Frontal cortex (tissue), 4 donors: ENCODE data around the gene RPL7A. TPM values are rescaled to one million over a fixed set of nuclear protein-coding genes. Genes with fewer than 3 reads are reported as not detected.
"Not testable (repeated sequence)": the region's sequence is repeated elsewhere in the genome, so short reads cannot be mapped to it uniquely, and the experiment has no call there.

Source experiments
- DNase-seq, 2 donors: peaks; one replicate each; pipeline ENCODE4 v3.0.0; 2012; ENCODE audit warnings: low spot score in 2 of 2
- FAIRE-seq: peaks from 2 replicates; lab custom pipeline; 2012; peaks lifted over from hg19 to GRCh38; lab: Jason Lieb, UNC
- total RNA-seq: library from RNA; depleted of rRNA; stranded (reverse); fragments of >200 nt; gene quantifications from one replicate; pipeline ENCODE4 v1.2.3, GENCODE V29; 2014
- donor health status: control.
- donor health status: control.
- donor health status: control.

The RPL7A gene
- total RNA-seq, 1 donor from 2014 or later, result 1,196 TPM

- FAIRE-seq, result not testable (repeated sequence)
These were observed 21.0 kb upstream of the RPL7A start for GRCh38 chr9:133327021-133327420.

GRCh38 chr9:133327834-133328484, 20.1 kb upstream of the RPL7A start:
- no peak for DNase-seq

More at GRCh38 chr9:133327021-133327420, 21.0 kb upstream of the RPL7A start:
- DNase-seq, result not testable (repeated sequence)

GRCh38 chr9:133329306-133330156, 18.5 kb upstream of the RPL7A start:
- not testable (repeated sequence) for FAIRE-seq, DNase-seq

More at GRCh38 chr9:133327834-133328484, 20.1 kb upstream of the RPL7A start:
- no peak for FAIRE-seq

- no peak for DNase-seq
- FAIRE-seq, result no peak
These were observed 16.8 kb upstream of the RPL7A start for GRCh38 chr9:133331221-133331620.

DNA sequence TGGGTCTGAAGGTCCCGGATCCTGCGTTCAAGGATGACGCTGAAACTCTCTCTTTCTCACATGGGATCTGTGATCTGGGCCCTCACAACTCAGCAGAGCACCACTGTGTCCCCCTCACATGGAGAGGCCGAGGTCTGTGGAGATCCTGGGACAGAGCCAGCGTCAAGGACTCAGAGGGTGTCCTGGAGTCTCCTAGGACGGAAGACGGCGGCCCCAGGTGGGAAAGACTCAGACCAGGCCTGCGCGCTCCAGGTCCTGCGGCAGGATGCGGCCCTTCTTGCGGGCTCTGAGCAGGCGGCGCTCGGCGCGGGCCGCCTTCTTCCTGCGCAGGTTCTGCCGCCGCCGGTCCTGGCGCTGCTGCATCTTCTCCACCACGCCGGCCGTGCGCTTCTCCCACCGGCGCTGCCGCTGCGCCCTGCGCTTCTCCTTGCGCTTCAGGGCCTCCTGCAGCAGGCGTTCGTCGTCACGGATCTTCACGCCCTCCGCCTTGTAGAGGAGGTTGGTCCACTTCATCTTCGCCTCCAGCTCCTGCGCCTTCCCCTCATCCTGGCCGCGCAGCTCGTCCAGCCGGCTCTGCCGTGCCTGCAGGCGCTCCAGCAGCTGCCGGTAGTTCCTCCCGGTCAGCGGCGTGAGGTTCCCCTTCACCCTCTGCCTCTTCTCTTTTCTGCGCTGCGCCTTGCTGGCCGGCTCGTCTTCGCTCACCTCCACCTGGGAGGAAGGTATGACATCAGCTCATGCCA, 16.2 kb upstream of the RPL7A start:
- FAIRE-seq, result no peak

GRCh38 chr9:133332381-133332730, 15.7 kb upstream of the RPL7A start:
- DNase-seq (no peak), FAIRE-seq (no peak)

More for the DNA sequence above, 16.2 kb upstream of the RPL7A start:
- DNase-seq, result no peak

DNA sequence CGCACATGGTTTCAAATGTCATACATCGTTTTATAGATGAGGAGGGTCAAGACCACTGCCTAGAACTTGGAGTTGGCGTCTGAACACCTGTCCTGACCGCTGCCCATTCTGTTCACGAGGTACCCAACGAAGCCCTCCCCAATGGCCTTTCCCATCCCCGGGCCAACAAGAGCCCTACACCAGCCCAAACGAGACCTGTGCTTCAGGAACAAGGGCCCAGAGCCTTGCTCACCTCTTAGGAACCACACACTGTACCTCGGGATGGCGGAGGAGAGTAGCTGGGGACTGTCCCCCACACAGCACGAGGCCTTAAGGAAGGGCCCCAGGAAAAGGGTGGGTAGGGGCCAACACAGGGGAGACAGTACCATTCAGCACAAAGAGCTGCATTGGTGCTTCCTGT, 15.0 kb upstream of the RPL7A start:
- DNase-seq, result no peak
- no peak for FAIRE-seq

DNA sequence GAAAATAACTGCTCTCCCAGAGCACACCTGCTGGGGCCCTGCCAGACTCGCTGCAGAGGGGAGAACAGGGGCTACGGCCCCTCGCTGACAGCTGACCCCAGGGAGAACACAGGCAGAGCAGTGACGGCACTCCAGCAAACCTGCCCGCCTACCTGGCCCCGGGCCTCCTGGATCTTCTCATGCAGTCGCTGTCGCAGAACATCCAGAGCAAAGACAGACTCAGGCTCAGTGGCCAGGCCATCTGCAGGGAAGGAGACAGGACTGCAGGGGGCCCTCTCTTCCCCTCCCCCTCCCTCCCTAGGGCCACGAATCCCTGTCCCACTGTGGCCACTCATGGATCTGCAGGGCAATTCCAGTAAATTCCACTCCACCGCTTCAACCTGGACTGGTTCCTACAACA, 14.5 kb upstream of the RPL7A start:
- FAIRE-seq, result no peak
- no peak for DNase-seq

- no peak for DNase-seq
- FAIRE-seq, result no peak
These were observed 13.9 kb upstream of the RPL7A start for GRCh38 chr9:133334161-133334560.

DNA sequence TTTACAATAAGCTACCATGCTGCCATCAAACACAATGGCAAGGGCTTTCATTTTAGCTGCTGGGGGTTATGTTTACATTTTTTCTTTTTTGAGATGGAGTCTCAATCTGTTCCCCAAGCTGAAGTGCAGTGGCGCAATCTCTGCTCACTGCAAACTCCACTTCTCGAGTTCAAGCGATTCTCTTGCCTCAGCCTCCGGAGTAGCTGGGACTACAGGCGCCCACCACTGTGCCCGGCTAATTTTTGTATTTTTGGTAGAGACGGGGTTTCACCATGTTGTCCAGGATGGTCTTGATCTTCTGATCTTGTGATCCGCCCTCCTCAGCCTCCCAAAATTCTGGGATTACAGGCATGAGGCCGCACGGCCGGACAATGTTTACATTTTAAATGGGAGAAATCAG, 13.1 kb upstream of the RPL7A start:
- FAIRE-seq, DNase-seq: not testable (repeated sequence)

DNA sequence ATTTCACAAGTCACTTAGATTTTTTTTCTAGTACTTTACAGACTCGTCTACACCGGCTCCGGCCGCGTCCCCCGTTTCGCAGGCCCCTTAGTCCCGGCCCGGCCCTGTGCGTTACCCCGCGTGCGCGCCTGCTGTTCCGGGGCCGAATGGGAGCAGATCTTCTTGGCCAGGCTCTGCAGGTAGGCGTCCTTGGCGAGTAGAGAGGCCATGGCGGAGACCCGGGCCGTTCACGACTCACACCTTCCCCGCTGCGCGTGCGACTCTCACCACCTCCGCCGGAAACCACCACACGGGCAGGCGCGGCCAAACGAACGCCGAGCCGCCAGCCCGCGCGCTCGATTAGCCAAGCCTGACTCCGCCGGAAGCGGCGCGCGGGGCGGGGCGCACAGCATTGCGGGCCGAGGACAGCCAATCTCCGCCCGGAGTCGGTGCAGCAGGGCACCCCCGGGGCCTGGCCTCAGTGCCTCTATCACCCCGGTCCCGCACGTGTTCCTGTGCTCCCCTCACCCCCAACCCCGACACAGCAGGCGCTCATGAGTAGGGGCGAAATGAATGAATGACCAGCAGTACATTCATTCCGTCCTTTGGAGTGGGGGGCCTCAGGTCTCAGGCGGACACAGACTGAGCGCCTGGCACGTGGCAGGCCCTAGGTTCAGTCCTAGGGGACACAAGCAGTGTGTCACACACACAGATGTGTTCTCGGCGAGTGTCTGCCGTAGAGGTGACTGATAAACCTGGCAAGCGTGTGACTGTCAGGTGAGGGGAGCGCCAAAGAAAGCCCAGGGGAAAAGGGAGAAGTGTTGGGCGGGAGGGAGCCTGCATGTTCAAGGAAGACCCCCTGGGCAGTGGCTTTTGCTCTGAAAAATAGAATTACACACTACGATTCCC, 11.8 kb upstream of the RPL7A start, which contains the start of gene SURF6:
Gene SURF6, minus strand, starts transcription at position 265 of the 888 bp plus-strand sequence. Its CDS starts 56 bp downstream, at position 209.
- FAIRE-seq, result no peak
- DNase-seq, result peak; percentile 89 to 93

DNA sequence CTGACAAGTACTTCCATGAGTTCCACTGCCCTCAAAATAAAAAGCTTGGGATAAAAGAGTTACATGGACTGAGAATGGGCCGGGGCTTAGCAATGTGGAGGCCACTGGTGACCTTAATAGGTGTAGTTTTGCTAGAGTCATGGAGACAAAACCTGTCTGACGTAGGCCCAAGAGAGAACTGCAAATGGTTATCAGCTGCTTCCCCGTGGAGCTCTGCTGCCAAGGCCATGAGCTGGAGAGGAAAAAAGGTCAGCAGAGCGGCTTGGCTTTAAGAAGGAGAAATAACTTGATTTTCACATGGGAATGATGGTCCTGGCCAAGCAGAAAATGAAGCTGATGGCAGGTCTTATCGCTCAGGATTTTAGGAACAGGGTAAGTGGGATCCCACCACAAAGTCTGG, 8.4 kb upstream of the RPL7A start:
- no peak for FAIRE-seq

GRCh38 chr9:133340256-133340655, 7.8 kb upstream of the RPL7A start:
- FAIRE-seq, result no peak
- DNase-seq, result no peak

More for the DNA sequence above, 8.4 kb upstream of the RPL7A start:
- no peak for DNase-seq

DNA sequence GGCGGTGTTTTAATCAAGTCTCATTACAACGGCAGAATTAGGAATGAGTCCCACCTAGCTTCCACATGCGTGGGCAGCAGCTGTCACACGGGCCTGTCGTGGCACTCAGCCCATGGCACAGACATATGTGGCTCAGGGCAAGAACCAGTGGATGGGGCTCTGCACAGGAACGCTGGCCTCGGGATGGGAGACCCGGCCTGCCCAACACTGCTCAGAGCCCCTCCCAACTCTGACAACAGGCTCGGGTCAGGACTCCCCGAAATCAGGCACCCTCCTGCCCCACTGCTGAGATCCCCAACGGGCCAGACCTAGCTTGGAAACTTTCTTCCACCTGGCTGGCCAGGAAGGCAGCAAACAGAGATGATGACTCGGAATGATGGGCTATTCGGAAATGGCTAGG, 7.1 kb upstream of the RPL7A start:
- FAIRE-seq (no peak), DNase-seq (no peak)

DNA sequence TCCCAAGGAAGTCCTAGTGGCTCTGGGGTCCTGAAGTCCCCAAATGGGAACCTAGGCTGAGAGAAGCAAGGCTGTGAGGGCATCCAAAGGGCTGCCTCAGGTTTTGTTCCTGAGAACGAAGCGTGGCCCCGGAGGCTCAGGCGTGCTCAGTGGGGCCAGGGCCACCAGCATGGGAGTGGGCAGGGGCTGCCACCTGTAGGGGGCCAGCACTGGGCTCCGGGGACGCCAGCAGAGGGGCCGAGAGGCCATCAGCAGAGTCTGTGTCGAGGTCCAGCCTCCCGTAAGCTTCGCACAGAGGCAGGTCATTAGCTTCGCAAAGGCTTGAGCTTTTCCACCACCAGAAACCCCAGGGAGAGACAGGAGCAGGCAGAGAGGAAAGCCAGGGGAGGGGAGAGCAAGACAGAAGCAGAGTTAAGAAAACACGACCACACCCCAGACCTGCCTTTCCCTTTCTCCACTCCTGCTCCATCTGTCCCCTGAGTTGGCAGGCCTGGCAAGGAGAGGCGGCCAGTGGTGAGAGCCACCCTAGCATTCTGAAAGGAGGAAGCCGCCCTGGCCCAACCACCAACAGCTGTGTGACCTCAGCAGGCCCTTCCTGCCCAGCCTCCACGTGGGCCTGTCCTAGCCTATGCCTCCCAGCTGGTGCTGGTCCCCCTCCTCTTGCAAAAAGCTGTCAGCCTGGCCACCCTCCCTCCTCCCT, 6.5 kb upstream of the RPL7A start:
- DNase-seq, result no peak
- no peak for FAIRE-seq

DNA sequence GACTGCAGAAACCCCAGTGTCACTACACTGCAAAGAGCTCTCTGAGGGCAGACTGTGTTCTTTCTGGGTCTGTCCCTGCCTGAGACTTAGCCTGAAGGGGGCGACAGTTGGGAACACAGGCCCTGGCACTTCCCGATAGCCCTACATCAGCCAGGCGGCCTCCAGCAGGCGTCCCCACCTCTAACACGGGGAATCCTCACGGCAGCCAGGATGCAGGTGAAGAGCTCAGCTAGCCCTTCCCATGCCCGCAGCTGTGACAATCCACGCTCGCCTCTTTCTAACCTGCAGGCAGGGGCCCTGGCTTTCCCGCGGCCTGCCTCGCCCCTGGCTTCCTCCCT, 6.0 kb upstream of the RPL7A start:
- DNase-seq (no peak), FAIRE-seq (no peak)

GRCh38 chr9:133342570-133342969, 5.4 kb upstream of the RPL7A start:
- FAIRE-seq, result no peak
- no peak for DNase-seq

DNA sequence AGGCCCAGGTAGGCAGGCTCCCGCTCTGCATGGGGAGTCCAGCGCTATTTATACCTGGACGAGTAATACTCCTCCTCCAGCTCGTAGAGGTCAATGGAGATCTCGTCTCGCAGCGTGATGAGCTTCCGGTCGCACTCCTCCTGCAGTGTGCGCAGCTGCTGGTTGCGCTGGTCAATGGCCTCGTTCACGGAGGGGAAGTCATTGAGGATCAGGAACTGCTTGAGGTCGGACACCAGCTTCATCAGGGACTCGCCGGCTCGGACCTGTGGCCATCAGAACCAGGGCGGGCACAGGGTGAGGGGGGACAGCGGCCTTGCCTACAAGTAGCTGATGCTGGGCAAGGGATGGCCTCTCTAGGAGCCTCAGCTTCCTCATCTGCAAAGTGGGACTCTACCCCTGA, 3.9 kb upstream of the RPL7A start:
- no peak for FAIRE-seq

GRCh38 chr9:133344979-133345378, 3.0 kb upstream of the RPL7A start:
- no peak for FAIRE-seq
- no peak for DNase-seq

More for the DNA sequence above, 3.9 kb upstream of the RPL7A start:
- DNase-seq, result no peak
